Measurements from ENCODE around the gene PTPRU.

Gene PTPRU

GRCh38 chr1:29304025-29304684, 67.8 kb downstream of the PTPRU start:
- TF ChIP-seq EZH2phosphoT487 (conservative IDR thresholded peaks at IDR 0.05; ENCODE audit: low read length) (no peak), CTCF (IDR thresholded peaks at IDR 0.05; ENCODE audit: insufficient read depth, low read length, poor library complexity, severe bottlenecking) (no peak)
- Histone ChIP-seq H3F3A (ENCODE audit: insufficient read depth) (no peaks in the 10 kb centered on the region), H3K9me2 (replicated peaks; ENCODE audit: insufficient read depth, low read length) (no peaks in the 10 kb centered on the region)

GRCh38 chr1:29305943-29306342, 69.6 kb downstream of the PTPRU start:
- H3K4me3 ChIP-seq (ENCODE audit: insufficient read depth, low read length, poor library complexity, severe bottlenecking), result no peak overlapping the region
- TF ChIP-seq CTCF (IDR thresholded peaks at IDR 0.05; ENCODE audit: insufficient read depth, low read length, poor library complexity, severe bottlenecking) (no peak), EZH2phosphoT487 (conservative IDR thresholded peaks at IDR 0.05; ENCODE audit: low read length) (no peak)

More at GRCh38 chr1:29304025-29304684, 67.8 kb downstream of the PTPRU start:
- Histone ChIP-seq H3K4me2 (ENCODE audit: low read depth, low read length, poor library complexity, severe bottlenecking) (no peak overlapping the region), H3K36me3 (ENCODE audit: low read length) (no peaks in the 10 kb centered on the region), H2AFZ (ENCODE audit: low read depth, low read length, severe bottlenecking) (no peak overlapping the region), H3K27me3 (ENCODE audit: low read length) (no peaks in the 10 kb centered on the region), H3K4me3 (ENCODE audit: insufficient read depth, low read length, poor library complexity, severe bottlenecking) (no peak overlapping the region), H3K9ac (ENCODE audit: low read length) (no peak overlapping the region), H4K20me1 (ENCODE audit: low read depth, low read length) (no peaks in the 10 kb centered on the region), H3K27ac (ENCODE audit: low read depth, low read length) (no peak overlapping the region), H3K9me3 (ENCODE audit: insufficient read depth, low read length) (no peaks in the 10 kb centered on the region), H3K79me2 (ENCODE audit: insufficient read depth, low read length) (no peaks in the 10 kb centered on the region)

GRCh38 chr1:29306471-29307140, 70.3 kb downstream of the PTPRU start:
- Histone ChIP-seq H2AFZ (ENCODE audit: low read depth, low read length, severe bottlenecking) (no peak overlapping the region), H3K9me3 (ENCODE audit: insufficient read depth, low read length) (no peaks in the 10 kb centered on the region), H3K36me3 (ENCODE audit: low read length) (no peaks in the 10 kb centered on the region), H3K79me2 (ENCODE audit: insufficient read depth, low read length) (no peaks in the 10 kb centered on the region), H4K20me1 (ENCODE audit: low read depth, low read length) (no peaks in the 10 kb centered on the region), H3K4me2 (ENCODE audit: low read depth, low read length, poor library complexity, severe bottlenecking) (no peak overlapping the region), H3K4me3 (ENCODE audit: insufficient read depth, low read length, poor library complexity, severe bottlenecking) (no peak overlapping the region), H3K9ac (ENCODE audit: low read length) (no peak overlapping the region), H3K27me3 (ENCODE audit: low read length) (no peaks in the 10 kb centered on the region), H3F3A (ENCODE audit: insufficient read depth) (no peaks in the 10 kb centered on the region), H3K27ac (ENCODE audit: low read depth, low read length) (no peak overlapping the region), H3K9me2 (replicated peaks; ENCODE audit: insufficient read depth, low read length) (no peaks in the 10 kb centered on the region)
- no peak for TF ChIP-seq CTCF (IDR thresholded peaks at IDR 0.05; ENCODE audit: insufficient read depth, low read length, poor library complexity, severe bottlenecking)
- TF ChIP-seq EZH2phosphoT487 (conservative IDR thresholded peaks at IDR 0.05; ENCODE audit: low read length), result no peak

More at GRCh38 chr1:29305943-29306342, 69.6 kb downstream of the PTPRU start:
- no peaks in the 10 kb centered on the region for H3K36me3 ChIP-seq (ENCODE audit: low read length)
- no peaks in the 10 kb centered on the region for H3K79me2 ChIP-seq (ENCODE audit: insufficient read depth, low read length)
- H3K27me3 ChIP-seq (ENCODE audit: low read length), result no peaks in the 10 kb centered on the region
- no peak overlapping the region for H3K27ac ChIP-seq (ENCODE audit: low read depth, low read length)
- no peaks in the 10 kb centered on the region for H3K9me2 ChIP-seq (replicated peaks; ENCODE audit: insufficient read depth, low read length)
- H2AFZ ChIP-seq (ENCODE audit: low read depth, low read length, severe bottlenecking), result no peak overlapping the region
- H3F3A ChIP-seq (ENCODE audit: insufficient read depth), result no peaks in the 10 kb centered on the region
- no peaks in the 10 kb centered on the region for H4K20me1 ChIP-seq (ENCODE audit: low read depth, low read length)
- no peak overlapping the region for H3K4me2 ChIP-seq (ENCODE audit: low read depth, low read length, poor library complexity, severe bottlenecking)
- no peaks in the 10 kb centered on the region for H3K9me3 ChIP-seq (ENCODE audit: insufficient read depth, low read length)
- H3K9ac ChIP-seq (ENCODE audit: low read length), result no peak overlapping the region
